Right lobe of liver (tissue), 6 donors: ENCODE results near the gene SEZ6L. TPM values are rescaled to one million over a fixed set of nuclear protein-coding genes. Genes with fewer than 3 reads are reported as not detected.

Experiments used
- ATAC-seq, 4 donors: fragments of 200-7000 bp; cut with Tn5 transposase; one replicate each; pipeline ENCODE4 v1.9.1; 2020; ENCODE audit warnings: mild to moderate bottlenecking in 4 of 4, moderate library complexity in 4 of 4
- DNase-seq, 3 donors: peaks; one replicate each; pipeline ENCODE4 v3.0.0-alpha.2; 2020
- H3K27ac ChIP-seq, 3 donors: fragments of 200-600 bp; one replicate each; pipeline ENCODE4 v1.8.0; 2022
- H3K27me3 ChIP-seq, 2 donors: fragments of 200-600 bp; one replicate each; pipeline ENCODE4 v1.8.0; 2022
- H3K36me3 ChIP-seq, 4 donors: fragments of 200-600 bp; sonication (generic) in 1 of 4; one replicate each; pipeline versions ENCODE4 v1.5.1 to v1.8.0; 2017 to 2022; ENCODE audit warnings: control low read depth in 1 of 4
- H3K4me1 ChIP-seq, 4 donors: fragments of 200-600 bp; sonication (generic) in 1 of 4; one replicate each; pipeline versions ENCODE4 v1.5.1 to v1.8.0; 2017 to 2022; ENCODE audit warnings: control low read depth in 1 of 4
- H3K4me3 ChIP-seq, 3 donors: fragments of 200-600 bp; one replicate each; pipeline ENCODE4 v1.8.0; 2022
- H3K9me3 ChIP-seq, 4 donors: fragments of 200-600 bp; sonication (generic) in 1 of 4; one replicate each; pipeline versions ENCODE4 v1.5.1 to v1.8.0; 2017 to 2022; ENCODE audit warnings: control low read depth in 1 of 4
- CTCF ChIP-seq, 4 donors: fragments of 200-600 bp in 3 of 4; fragments of 450-650 bp in 1 of 4; IDR thresholded peaks; one replicate each; pipeline versions ENCODE4 v1.5.1 to v1.8.0; 2016 to 2022; ENCODE audit warnings: antibody characterized with exemption in 4 of 4, mild to moderate bottlenecking in 2 of 4
- POLR2A ChIP-seq: fragments of 450-650 bp; IDR thresholded peaks from one replicate; pipeline ENCODE4 v1.6.1; 2017; ENCODE audit warnings: antibody characterized with exemption, mild to moderate bottlenecking
- WGBS: methylation state at CpG from one replicate; pipeline ENCODE4 v1.1.6; 2018; ENCODE audit warnings: low coverage, low lambda C conversion rate; ENCODE audit not compliant: insufficient coverage; ENCODE audit errors: missing lambda C conversion rate; 5-methylcytosine and 5-hydroxymethylcytosine counted together
- intact Hi-C, 2 donors: fragments of 100-400 bp; cut with DNase I; formaldehyde crosslinking; loops; one replicate each; pipeline versions ENCODE4 v1.11.2 to v1.14.1; 2022
- total RNA-seq, 6 experiments: library from RNA; depleted of rRNA in 2 of 6; stranded (reverse); fragments of >200 nt in 2 of 6; fragmentation: NEBNext Ultra II Directional in 3 of 6; extraction: Animal tissue kit (Norgen Biotek cat#: 25700) in 3 of 6; gene quantifications; one replicate each; pipeline versions ENCODE4 v1.1.0 to v1.2.4, GENCODE V29; 2016 to 2023
- donor health status: DM: no; HTN: yes; CAD: no.
- donor health status: DM: no; HTN: no; CAD: no.
- donor health status: DM: no; HTN: no; CAD: no.
- donor health status: DM: no; HTN: yes; CAD: no.
- donor health status: DM: no; HTN: yes; CAD: no.

Gene SEZ6L
- total RNA-seq, 6 experiments from 2014 or later = 0.13 TPM; not detected in 5

DNA sequence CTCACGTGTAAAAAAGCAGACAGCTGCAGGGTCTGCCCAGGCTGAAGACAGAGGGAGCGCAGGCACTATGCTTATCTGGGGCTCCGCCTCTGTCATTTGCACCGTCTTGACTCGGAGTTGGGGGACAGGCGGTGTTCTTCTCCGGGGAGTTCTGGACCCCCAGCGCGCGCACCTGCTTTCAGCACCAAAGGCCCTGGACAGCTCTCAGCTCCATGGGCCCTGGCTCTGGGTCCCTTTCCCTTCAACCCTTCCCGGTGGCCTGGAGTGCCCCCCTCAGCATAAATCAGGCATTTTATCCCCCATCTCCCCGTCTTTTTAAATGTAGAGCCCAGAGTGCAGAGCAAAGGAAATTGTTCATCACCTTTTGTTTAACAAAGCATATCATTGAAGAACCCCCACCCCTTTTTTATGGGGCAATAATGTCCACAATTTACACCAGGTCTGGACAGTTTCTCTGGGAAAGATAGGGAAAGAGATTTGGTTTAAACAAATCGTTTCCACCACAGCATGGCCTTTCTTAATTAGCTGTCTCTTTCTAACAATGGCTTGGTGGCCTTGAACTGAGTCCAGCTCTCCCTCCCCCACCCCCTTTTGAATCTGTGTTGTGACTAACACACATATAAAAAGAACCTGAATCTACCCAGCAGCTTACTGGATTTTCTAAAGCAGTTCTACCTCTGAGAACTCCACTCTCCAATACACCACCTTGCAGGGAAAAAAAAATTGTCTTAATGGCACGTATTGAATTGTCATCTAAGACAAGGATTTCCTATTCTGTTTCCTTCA, 1.7 kb downstream of the SEZ6L start:
- H3K36me3 ChIP-seq = no peaks in the 10 kb centered on the region
- intact Hi-C loops = no loop called here
- H3K4me3 ChIP-seq = no peak overlapping the region
- peaks cover 0 to 6% (median 0%) of the 10 kb centered on the region in 4 donors for H3K4me1 ChIP-seq
- ATAC-seq = no peak
- no peak overlapping the region for H3K27ac ChIP-seq
- no peaks in the 10 kb centered on the region for H3K9me3 ChIP-seq
- DNase-seq = no peak
- H3K27me3 ChIP-seq = peaks cover 0 to 4% of the 10 kb centered on the region in 2 donors
- no peak for TF ChIP-seq POLR2A
- no peak for TF ChIP-seq CTCF (IDR thresholded peaks at IDR 0.05)
- 12% methylated on average over 4 of the region's 14 CpGs for WGBS

DNA sequence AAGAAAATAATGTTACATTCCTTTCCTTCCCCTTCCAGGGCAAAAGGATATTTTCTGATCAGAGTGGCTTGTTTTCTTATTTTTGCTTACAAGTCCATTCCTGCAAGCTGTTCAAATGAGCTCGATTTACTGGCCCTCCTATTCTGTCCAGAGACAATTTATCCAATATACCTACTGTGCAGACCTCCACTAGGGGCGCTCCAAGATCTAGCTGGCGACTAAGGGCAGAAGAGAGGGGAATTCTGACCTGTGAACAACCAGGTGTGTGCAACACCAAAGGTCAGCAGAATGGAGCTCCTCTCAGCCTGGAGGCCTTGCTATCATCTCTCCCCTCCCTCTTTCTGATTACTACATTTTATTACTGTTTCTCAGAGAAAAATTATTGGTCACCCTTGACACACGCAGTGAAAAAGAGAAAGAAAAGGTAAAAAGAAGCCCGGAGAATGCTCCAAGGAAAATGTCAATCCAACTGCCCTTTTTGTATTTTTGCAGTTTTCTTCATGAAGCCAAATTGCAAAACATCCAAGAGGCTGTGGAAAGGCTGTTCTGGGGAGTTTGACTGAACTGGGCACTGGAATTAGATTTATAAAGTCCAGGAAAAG, 3.2 kb downstream of the SEZ6L start:
- no peaks in the 10 kb centered on the region for H3K36me3 ChIP-seq
- ATAC-seq = peak; percentile 57 to 77 (median 62)
- H3K27ac ChIP-seq = no peak overlapping the region
- WGBS = 38% methylated on average over 5 of the region's 5 CpGs
- H3K9me3 ChIP-seq = no peaks in the 10 kb centered on the region
- DNase-seq = peak in 2 of 3 donors; percentile 35 to 53
- H3K4me3 ChIP-seq = no peak overlapping the region
- TF ChIP-seq POLR2A (no peak), CTCF (IDR thresholded peaks at IDR 0.05) (peak; percentile 27 to 58 (median 48))
- peaks cover 0 to 4% of the 10 kb centered on the region in 2 donors for H3K27me3 ChIP-seq
- H3K4me1 ChIP-seq = peaks cover 0 to 6% (median 0%) of the 10 kb centered on the region in 4 donors
- intact Hi-C loops = no loop called here

GRCh38 chr22:26174280-26174679, 5.0 kb downstream of the SEZ6L start:
- intact Hi-C loops = no loop called here
- H3K4me1 ChIP-seq = peaks cover 0 to 6% (median 0%) of the 10 kb centered on the region in 4 donors
- H3K4me3 ChIP-seq = no peak overlapping the region
- no peak for TF ChIP-seq CTCF (IDR thresholded peaks at IDR 0.05)
- TF ChIP-seq POLR2A = no peak
- ATAC-seq (no peak), DNase-seq (no peak)
- H3K36me3 ChIP-seq = no peaks in the 10 kb centered on the region
- 14% methylated on average over 12 of the region's 12 CpGs for WGBS
- H3K27ac ChIP-seq = no peak overlapping the region
- H3K9me3 ChIP-seq = no peaks in the 10 kb centered on the region
- peaks cover 0 to 4% of the 10 kb centered on the region in 2 donors for H3K27me3 ChIP-seq

GRCh38 chr22:26182723-26183122, 13.5 kb downstream of the SEZ6L start:
- H3K27me3 ChIP-seq = peaks cover 0 to 8% of the 10 kb centered on the region in 2 donors
- H3K4me1 ChIP-seq = no peaks in the 10 kb centered on the region
- no peak overlapping the region for H3K4me3 ChIP-seq
- DNase-seq (no peak), ATAC-seq (no peak)
- no peak overlapping the region for H3K27ac ChIP-seq
- WGBS = 16% methylated on average over 2 of the region's 3 CpGs
- no peaks in the 10 kb centered on the region for H3K36me3 ChIP-seq
- intact Hi-C loops = no loop called here
- no peaks in the 10 kb centered on the region for H3K9me3 ChIP-seq
- TF ChIP-seq POLR2A = no peak
- TF ChIP-seq CTCF (IDR thresholded peaks at IDR 0.05) = no peak
